H1 (cell line): Measurements from ENCODE around the gene GPR160. TPM values are rescaled to one million over a fixed set of nuclear protein-coding genes. Genes with fewer than 3 reads are reported as not detected.

Source experiments
- E2F6 ChIP-seq: IDR thresholded peaks from 2 replicates; pipeline ENCODE4 v1.6.1; 2012; ENCODE audit warnings: inconsistent platforms
- polyA plus RNA-seq, 7 experiments: library from polyadenylated mRNA; depleted of rRNA in 3 of 7; stranded (reverse) in 5 of 7; unstranded in 2 of 7; fragments of >200 nt in 5 of 7; fragments of 200-250 nt in 2 of 7; gene quantifications; 1 replicate in 5 of 7; 2 replicates in 1 of 7; 4 replicates in 1 of 7; pipeline versions ENCODE4 v1.2.1 to v1.2.3, GENCODE V29; 2011 to 2013; ENCODE audit warnings: missing spikeins in 2 of 7, mixed read lengths in 2 of 7
- total RNA-seq: library from RNA; stranded (reverse); fragmentation: NEBNext Ultra II Directional; extraction: Animal tissue kit (Norgen Biotek cat#: 25700); gene quantifications from 2 replicates; pipeline ENCODE4 v1.2.1, GENCODE V29; 2021

Gene GPR160
- total and polyA plus RNA-seq, 2 of the 8 experiments (the other 6 are each of a cell fraction or from before 2014, with no cell fraction given) = 14.3 to 16.6 TPM

- no peak for TF ChIP-seq E2F6
Observed at GRCh38 chr3:170000051-170000450, 37.7 kb upstream of the GPR160 start (continued).
